Measurements from ENCODE around the gene SUMO2.

- TF ChIP-seq POLR2A (IDR thresholded peaks at IDR 0.05; ENCODE audit: borderline replicate concordance, extremely low read depth, insufficient read depth, insufficient read length) (no peak), CTCF (IDR thresholded peaks at IDR 0.05 in 2 of 3, conservative IDR thresholded peaks at IDR 0.05 in 1 of 3; ENCODE audit: borderline replicate concordance in 1 of 3, insufficient read depth in 1 of 3, low read depth in 2 of 3, low read length in 2 of 3) (no peak), EZH2 (IDR thresholded peaks at IDR 0.05) (no peak), ATF3 (IDR thresholded peaks at IDR 0.05) (no peak), POLR2AphosphoS5 (IDR thresholded peaks at IDR 0.05; ENCODE audit: low read depth, low read length) (peak; percentile 41; the same call in 1 of the 2 replicates), EZH2phosphoT487 (IDR thresholded peaks at IDR 0.05; ENCODE audit: borderline replicate concordance) (no peak), RAD21 (IDR thresholded peaks at IDR 0.05; ENCODE audit: low read depth) (no peak), SIN3A (IDR thresholded peaks at IDR 0.05; ENCODE audit: low read depth) (no peak), YY1 (IDR thresholded peaks at IDR 0.05; ENCODE audit: extremely low read depth, insufficient replicate concordance, low read depth, low read length) (no peak), MAX (IDR thresholded peaks at IDR 0.05) (no peak), FOSL1 (IDR thresholded peaks at IDR 0.05; ENCODE audit: low read depth) (no peak; the same call in 1 of the 2 replicates)
These were observed 30.2 kb downstream of the SUMO2 start for GRCh38 chr17:75152523-75152921.

Measured in HCT116 (cell line).